ENCODE data around the gene LRCH4.

DNA sequence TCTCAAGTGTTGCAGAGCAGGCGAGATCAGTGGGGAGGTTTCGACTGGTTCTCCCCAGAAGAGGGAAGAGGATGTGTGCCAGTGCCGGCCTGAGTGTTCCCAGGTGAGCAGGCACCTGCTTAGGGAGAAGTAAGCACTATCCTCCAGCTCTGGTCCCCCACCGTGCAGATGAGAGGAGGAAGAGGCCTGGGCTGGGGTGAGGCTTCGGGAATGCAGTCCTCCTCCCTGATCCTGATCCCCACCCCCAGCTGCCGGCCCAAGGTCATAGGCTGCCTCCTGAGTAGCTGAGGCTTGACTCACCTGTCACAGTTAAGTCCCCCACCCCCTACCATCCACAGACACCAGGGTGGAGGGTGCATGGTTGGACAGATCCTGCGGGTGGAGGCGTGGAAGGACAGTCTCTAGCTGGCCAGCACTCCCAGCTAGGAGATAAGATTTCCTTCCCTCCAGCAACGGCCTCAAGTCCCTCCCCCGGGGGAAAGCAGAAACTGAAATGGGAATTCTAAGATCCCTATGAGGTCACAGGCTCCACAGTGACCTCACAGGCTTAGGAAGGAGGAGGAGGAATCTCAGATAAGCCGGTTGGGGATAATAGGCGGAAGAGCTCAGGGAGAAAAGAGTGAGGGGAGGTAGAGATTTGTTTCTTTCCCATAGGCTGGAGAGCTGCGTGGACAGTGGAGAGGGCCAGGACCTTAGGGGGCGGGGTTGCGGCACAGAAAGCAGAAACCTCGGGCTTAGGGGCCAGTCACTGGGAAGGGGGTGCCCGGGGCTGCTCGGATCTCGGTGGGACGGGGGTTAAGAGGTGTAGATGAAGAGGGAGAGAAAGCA is 1.0 kb downstream of the LRCH4 start:
- TF ChIP-seq, protein P1, sequence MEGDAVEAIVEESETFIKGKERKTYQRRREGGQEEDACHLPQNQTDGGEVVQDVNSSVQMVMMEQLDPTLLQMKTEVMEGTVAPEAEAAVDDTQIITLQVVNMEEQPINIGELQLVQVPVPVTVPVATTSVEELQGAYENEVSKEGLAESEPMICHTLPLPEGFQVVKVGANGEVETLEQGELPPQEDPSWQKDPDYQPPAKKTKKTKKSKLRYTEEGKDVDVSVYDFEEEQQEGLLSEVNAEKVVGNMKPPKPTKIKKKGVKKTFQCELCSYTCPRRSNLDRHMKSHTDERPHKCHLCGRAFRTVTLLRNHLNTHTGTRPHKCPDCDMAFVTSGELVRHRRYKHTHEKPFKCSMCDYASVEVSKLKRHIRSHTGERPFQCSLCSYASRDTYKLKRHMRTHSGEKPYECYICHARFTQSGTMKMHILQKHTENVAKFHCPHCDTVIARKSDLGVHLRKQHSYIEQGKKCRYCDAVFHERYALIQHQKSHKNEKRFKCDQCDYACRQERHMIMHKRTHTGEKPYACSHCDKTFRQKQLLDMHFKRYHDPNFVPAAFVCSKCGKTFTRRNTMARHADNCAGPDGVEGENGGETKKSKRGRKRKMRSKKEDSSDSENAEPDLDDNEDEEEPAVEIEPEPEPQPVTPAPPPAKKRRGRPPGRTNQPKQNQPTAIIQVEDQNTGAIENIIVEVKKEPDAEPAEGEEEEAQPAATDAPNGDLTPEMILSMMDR (IDR thresholded peaks at IDR 0.05; ENCODE audit: low read depth, low read length): no peak
- TF ChIP-seq POLR2A (IDR thresholded peaks at IDR 0.05; ENCODE audit: extremely low read depth, insufficient read length) (no peak), MYC (IDR thresholded peaks at IDR 0.05; ENCODE audit: low read depth, low read length) (no peak)
- TF ChIP-seq, protein P2, sequence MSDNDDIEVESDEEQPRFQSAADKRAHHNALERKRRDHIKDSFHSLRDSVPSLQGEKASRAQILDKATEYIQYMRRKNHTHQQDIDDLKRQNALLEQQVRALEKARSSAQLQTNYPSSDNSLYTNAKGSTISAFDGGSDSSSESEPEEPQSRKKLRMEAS (IDR thresholded peaks at IDR 0.05; ENCODE audit: low read depth, low read length): no peak
